Erythroblast (primary cell): ENCODE measurements around the gene DUS2.
A peak's percentile ranks its signal among the peaks of the same experiment; 100 is the strongest.
"Not testable (repeated sequence)": the region's sequence is repeated elsewhere in the genome, so short reads cannot be mapped to it uniquely, and the experiment has no call there.

Experiments used
- DNase-seq, 2 experiments: peaks; one replicate each; lab custom pipeline; 2025; lab: John Stamatoyannopoulos, UW
- GATA1 ChIP-seq: IDR thresholded peaks from 2 replicates; pipeline ENCODE4 v1.6.1; 2011; ENCODE audit warnings: low read depth, mild to moderate bottlenecking, control low read depth, low read length, moderate library complexity
- POLR2A ChIP-seq: IDR thresholded peaks from 2 replicates; pipeline ENCODE4 v1.6.1; 2011; ENCODE audit warnings: mild to moderate bottlenecking, low read length

DUS2 gene

DNA sequence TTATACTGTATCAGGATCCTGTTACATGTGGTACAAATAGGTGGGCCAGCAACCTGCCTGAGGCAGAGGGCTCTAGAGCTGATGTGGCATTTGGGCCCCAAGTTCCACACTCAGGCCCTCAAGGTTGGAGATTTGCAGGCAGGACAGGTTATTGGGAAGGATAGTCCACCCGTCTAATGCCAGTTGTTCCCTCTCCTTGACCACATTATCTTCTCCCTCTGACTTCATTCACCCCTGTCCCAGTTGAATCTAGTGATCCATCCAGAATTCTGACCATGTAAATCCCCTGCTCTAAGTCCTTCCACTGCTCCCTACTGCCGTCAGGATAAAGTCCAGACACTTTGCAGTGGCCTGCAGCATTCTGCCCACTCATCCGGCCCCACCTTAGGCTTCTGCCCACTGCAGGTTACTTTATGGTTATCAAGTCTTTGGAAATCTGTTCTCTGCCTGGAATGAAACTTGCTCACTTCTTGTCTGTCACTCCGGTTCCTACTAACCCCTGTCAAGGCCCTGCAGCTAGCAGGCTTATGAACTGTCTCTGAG is 60.2 kb downstream of the DUS2 start:
- TF ChIP-seq POLR2A: no peak
- no peak for TF ChIP-seq GATA1
- DNase-seq: no peak

DNA sequence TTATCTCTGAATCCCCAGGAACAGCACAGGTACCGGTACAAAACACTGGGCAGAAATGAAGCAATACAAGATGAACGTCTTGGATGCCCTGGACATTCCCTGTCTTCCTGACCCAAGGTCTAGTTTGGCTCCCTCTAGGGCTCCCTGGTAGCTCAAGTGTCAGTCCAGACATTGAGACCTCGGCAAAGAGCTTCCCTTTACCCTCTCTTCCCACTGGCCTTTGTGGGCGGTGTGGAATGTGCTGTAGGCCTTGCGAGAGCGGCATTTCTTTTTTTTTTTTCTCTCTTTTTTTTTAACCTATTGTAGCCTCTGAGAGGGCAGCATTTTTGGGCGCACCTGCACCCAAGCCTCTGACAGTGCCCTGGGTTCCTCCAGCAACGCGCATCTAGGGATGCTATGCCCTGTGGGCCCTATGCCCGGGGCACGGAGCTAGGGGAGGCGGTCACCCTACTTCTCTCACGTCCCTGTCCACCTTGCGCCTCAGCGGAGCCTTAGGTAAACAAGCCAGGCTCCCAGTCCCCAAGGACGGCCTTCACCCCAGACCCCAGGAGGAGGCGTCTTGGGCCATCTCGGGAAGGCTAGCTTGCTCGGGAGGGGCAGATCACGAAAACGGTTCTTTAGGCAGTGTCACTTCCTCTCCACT is 60.9 kb downstream of the DUS2 start:
- DNase-seq: no peak
- TF ChIP-seq POLR2A (no peak), GATA1 (no peak)

DNA sequence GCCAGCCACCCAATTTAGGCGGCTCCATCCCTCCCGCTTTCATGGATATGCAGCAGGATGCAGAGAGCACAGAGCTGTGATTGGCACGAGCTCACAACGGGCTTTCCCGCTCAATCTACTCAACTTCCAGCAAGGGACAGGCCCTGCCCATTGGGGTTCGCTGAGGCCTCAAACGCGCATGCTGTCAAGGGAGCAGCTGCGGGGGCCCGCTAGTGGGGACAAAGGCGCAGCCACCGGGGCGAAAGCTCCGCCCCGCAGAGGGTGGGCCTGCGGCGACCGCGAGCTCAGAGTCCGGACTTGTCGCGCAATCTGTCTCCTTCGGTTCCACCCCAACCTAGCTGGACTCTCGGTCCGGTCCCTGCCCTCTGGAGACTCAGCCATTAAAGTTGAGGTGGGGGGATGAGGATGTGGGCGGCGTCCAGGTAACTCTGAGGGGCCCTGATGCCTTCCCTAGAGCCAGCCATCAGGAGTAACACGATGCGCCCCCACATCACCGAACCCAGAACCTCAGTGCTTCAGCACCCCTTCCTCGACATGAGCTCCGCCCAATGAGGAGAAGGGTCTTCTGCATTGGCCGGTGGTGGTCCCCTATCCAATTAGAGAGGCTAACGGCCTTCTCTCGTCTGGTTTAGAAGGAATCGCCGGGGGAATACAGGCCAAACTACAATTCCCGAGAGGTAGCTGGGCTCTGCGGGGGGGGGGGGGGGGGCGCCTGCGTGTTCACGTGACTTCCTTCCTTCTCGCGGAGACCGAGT is 61.6 kb downstream of the DUS2 start:
- TF ChIP-seq GATA1 (no peak), POLR2A (peak; percentile 54)

DNA sequence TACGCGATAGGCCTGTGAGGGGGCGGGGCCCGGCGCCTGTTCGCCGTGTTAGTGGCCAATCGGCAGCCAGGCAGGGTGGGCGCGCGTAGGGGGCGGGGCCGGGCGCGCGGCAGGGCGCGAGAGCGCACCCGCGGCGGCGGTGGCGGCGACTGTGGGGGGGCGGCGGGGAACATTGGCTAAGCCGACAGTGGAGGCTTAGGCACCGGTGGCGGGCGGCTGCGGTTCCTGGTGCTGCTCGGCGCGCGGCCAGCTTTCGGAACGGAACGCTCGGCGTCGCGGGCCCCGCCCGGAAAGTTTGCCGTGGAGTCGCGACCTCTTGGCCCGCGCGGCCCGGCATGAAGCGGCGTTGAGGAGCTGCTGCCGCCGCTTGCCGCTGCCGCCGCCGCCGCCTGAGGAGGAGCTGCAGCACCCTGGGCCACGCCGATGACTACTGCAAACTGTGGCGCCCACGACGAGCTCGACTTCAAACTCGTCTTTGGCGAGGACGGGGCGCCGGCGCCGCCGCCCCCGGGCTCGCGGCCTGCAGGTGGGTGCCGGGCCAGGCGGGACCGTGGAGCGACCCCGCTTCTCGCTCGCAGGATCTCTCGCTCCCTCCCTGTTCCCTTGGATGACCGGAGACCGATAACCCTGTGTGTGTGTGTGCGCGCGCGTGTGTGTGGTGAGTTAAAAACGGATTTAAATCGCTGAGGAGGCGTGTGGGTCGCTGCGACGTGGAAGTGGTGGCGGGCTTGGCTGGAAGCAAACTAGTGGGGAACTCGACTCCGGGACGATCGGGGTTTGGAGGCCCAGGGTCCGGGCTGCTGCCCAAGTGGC is 62.4 kb downstream of the DUS2 start, which contains the start of gene NFATC3:
Gene NFATC3 (plus strand): TSS at position 112 of the 813 bp plus-strand sequence. CDS start 312 bp downstream, at position 424.
- DNase-seq: peak; percentile 99
- TF ChIP-seq POLR2A (no peak), GATA1 (no peak)

More for the DNA sequence above, 61.6 kb downstream of the DUS2 start:
- DNase-seq: peak; percentile 94 to 95

DNA sequence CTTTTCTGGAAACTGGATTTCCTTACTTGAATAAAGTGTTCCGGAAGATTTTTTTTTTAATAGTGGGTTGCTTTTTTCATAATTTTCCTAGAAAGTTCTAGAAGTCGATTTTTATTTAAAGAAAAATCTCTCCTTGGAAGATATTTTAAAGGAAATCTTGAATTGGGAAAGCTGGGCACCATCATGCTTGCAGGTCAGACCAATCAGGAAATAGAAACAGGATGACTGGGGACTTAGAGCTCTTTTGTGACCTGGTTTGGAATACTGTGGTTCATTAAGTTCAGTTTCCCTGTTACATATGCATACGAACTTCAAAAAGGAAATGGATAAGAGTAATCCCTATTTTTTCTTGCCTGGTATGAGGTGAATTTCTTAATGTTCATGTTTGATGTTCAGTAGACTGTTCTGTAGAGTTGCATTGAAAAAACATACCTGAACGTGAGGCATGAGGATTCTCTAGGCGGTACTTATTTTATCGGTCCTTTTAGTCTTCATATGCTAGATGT is 63.3 kb downstream of the DUS2 start:
- TF ChIP-seq POLR2A (no peak), GATA1 (no peak)
- peak; percentile 62 to 66 for DNase-seq

DNA sequence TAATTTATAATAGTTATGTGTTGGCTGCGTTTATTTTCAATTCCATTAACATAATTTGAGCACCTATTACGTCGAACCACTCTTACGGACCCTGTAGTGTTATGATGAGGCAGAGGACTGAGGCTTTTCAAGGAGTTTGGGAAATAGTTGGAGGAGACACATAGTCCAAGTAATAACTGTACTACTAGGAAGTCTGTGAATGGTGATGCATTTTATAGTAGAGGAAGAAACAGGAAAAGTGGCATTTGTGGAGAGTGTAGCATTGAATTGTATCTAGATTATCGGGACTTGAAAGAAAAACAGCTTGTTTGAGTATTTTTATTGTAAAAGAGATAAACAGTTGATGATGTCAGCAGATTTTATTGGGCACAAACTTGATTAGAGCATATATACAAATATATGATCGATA is 63.8 kb downstream of the DUS2 start:
- peak in 1 of 2 experiments; percentile 53 for DNase-seq
- TF ChIP-seq POLR2A: no peak
- TF ChIP-seq GATA1: no peak

DNA sequence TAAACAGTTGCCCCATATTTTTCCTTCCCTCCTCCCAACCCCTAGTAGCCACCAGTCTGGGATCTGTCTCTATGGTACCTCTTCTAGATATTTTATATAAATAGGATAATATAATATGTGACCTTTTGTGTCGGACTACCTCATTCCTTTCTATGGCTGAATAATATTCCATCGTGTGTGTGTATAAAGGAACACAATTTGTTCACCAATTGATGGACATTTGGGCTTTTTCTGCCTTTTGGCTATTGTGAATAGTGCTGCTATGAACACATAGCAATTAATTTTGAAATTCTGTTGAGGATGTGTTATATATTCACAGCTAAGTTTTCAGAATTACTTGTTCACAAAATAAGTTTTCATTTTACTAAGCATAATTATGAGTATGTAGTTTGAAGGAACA is 64.6 kb downstream of the DUS2 start:
- peak in 1 of 2 experiments; percentile 47 for DNase-seq
- TF ChIP-seq GATA1 (no peak), POLR2A (no peak)

DNA sequence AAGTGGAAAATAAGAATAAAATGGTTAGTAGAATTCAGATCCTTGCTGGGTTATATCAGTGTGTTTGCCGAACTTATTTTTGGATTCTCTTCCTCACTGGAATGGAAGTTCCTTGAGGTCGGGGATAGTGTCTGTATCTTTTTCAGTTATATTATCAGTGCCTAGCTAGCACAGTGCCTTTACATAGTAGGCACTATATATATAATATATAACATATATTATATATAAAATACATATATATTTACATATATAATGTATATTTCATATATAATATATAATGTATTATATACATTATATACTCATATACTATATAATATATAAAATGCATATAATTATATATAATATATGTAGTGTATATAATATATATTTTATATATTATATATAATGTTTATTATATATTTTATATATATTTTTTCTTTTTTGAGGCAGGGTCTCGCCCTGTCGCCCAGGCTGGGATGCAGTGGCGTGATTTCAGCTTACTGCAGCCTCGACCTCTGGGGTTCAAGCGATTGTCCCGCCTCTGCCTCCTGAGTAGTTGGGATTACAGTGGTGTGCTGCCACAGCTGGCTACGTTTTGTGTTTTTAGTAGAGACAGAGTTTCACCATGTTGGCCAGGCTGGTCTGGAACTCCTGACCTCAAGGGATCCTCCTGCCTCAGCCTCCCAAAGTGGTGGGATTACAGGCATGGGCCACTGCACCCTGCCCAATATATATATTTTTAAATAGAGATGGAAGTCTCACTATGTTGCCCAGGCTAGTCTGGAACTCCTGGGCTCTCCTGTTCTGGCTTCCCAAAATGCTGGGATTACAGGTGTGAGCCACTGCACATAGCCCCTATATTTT is 65.3 kb downstream of the DUS2 start:
- peak; percentile 40 to 42 for DNase-seq
- TF ChIP-seq POLR2A (no peak), GATA1 (no peak)

DNA sequence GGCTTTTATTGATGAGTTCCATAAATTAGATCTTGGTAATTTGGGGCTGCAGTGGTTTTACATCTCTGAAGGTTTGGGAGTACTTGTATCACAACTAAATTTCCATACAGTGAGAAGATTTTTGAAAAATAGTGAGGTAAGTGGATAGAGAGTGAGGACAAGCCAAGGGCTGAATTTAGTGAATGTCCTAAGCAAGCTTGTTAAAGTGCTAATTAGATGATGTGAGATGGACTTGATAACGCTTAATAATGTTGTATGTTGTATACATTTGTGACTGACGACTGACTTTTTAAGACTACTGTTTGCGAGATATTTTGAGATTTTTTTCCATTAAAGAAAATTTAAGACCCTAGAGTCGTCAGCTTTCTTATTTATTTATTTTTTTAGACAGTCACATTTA is 66.0 kb downstream of the DUS2 start:
- peak in 1 of 2 experiments; percentile 31 for DNase-seq
- TF ChIP-seq POLR2A (no peak), GATA1 (no peak)

DNA sequence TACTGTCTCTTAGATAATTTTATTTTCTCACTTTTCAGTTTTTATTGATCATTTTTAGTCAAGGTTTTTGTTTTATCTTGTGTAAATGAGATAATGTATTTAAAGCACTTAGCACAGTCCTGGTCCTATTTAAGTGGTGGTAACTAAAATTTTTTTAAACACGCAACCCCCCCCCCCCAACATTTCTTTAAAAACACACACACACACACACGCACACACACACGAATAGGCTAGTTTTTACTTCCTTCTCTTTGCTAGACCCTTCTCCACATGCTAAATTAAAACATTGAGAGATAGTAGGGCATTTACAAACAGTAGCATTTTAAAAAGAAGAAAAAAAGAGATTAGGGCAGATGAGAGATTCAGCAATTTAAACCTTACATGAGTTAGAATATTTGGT is 67.0 kb downstream of the DUS2 start:
- no peak for TF ChIP-seq POLR2A
- no peak for TF ChIP-seq GATA1
- peak; percentile 64 to 65 for DNase-seq

DNA sequence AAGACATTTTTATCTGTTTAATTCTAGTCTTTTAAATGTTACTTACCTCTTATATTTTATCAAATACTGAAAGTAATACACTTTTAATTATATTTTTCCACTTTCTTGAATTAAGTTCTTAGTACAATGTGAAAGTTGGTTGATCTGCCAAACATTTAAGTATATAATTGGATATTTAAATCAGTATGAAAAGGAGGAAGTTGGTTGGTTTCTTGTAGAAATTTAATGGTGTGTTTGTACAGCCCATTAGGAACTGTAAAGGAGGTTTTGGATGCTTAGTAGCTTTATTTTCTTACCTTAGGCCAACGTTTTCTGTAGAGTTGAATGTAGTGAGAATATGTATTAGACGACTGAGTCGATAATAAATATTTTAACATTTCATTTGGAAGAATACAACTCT is 67.4 kb downstream of the DUS2 start:
- peak in 1 of 2 experiments; percentile 60 for DNase-seq
- TF ChIP-seq GATA1 (no peak), POLR2A (no peak)

DNA sequence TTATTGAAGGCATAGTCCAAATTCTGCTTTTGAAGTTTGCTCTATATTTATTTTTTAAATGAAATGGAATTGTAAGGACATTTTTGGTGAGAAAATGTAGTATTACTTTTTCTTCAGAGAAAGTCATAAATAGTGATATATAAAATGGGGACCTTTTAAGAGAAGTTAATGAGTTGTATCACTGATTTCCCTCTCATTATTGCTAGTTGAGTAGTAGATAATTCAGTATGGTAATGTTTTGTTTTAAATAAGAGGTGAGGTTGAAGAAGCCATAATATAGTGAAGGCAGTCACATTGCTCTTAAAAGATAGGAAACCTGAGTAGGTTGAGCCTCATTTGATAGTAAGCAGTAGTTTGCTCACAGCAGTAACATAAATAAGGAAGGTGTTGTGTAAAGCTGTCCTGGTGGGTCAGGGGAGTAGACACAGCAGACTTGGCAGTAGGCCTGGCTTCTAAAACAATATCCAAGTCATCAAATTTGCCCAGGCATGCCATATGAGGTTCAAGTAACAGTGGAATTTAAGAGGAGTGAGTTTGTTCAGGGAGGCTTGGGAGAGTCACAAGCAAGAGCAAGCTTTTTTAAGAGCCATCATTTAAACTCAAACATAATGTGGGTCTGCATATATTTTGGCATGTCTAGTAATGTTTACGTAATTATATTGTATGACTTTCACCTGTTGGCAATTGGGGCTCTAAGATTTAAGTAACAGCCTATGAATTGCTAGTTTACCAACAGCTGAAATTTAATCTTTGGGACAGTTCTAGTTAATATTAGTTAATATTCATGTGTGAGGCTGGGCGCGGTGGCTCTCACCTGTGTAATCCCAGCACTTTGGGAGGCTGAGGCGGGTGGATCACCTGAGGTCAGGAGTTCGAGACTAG is 68.5 kb downstream of the DUS2 start:
- TF ChIP-seq GATA1 (no peak), POLR2A (no peak)
- DNase-seq: peak; percentile 66 to 72

DNA sequence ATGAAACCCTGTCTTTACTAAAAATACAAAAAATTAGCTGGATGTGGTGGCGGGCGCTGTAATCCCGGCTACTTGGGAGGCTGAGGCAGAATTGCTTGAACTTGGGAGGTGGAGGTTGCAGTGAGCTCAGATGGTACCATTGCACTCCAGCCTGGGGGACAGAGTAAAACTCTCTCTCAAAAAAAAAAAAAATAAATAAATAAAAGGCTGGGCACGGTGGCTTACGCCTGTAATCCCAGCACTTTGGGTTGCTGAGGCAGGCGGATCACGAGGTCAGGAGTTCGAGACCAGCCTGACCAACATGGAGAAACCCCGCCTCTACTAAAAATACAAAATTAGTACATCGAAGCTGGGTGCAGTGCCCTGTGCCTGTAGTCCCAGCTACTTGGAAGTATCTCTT is 69.2 kb downstream of the DUS2 start:
- not testable (repeated sequence) for DNase-seq
